A549 (cell line): Measurements from ENCODE around the gene CASTOR2.
"Not testable (repeated sequence)": the region's sequence is repeated elsewhere in the genome, so short reads cannot be mapped to it uniquely, and the experiment has no call there.

Experiments
- ELK1 ChIP-seq: fragments of 150-350 bp; IDR thresholded peaks from 2 replicates; pipeline ENCODE4 v1.6.1; 2014; ENCODE audit warnings: low read depth, mild to moderate bottlenecking, low read length
- MAFK ChIP-seq: fragments of 450-650 bp; IDR thresholded peaks from 2 replicates; pipeline ENCODE4 v1.6.1; 2014; ENCODE audit not compliant: partially characterized antibody
- MAX ChIP-seq: IDR thresholded peaks from 2 replicates; pipeline ENCODE4 v1.6.1; 2012
- MAZ ChIP-seq: fragments of 150-350 bp; IDR thresholded peaks from 2 replicates; pipeline ENCODE4 v1.6.1; 2014; ENCODE audit warnings: antibody characterized with exemption, low read depth, low read length, borderline replicate concordance
- MYC ChIP-seq: IDR thresholded peaks from 2 replicates; pipeline ENCODE4 v1.6.1; 2012; ENCODE audit warnings: mild to moderate bottlenecking, inconsistent platforms, low read length, improper control_type of control experiment, borderline replicate concordance
- RARB ChIP-seq: fragments of 250-450 bp; sonication (Bioruptor Pico); IDR thresholded peaks from 2 replicates; pipeline ENCODE4 v1.8.0; 2021; ENCODE audit warnings: mild to moderate bottlenecking, moderate library complexity
- SMC3 ChIP-seq: fragments of >200 bp; sonication (Bioruptor Twin); formaldehyde crosslinking; IDR thresholded peaks from 3 replicates; pipeline ENCODE4 v1.6.1; 2018; ENCODE audit warnings: inconsistent platforms
- ZNF302 ChIP-seq: fragments of 250-450 bp; sonication (Bioruptor Pico); IDR thresholded peaks from 2 replicates; pipeline ENCODE4 v1.9.0; 2021; ENCODE audit warnings: inconsistent platforms, mild to moderate bottlenecking, moderate library complexity
- TF ChIP-seq, protein P1 (sequence below): fragments of >200 bp; sonication (Bioruptor Twin); formaldehyde crosslinking; IDR thresholded peaks from 3 replicates; pipeline ENCODE4 v1.5.1; 2016
- TF ChIP-seq, protein P2 (sequence below): fragments of 450-650 bp; IDR thresholded peaks from 2 replicates; pipeline ENCODE4 v1.6.1; 2014; ENCODE audit warnings: antibody characterized with exemption

DNA sequence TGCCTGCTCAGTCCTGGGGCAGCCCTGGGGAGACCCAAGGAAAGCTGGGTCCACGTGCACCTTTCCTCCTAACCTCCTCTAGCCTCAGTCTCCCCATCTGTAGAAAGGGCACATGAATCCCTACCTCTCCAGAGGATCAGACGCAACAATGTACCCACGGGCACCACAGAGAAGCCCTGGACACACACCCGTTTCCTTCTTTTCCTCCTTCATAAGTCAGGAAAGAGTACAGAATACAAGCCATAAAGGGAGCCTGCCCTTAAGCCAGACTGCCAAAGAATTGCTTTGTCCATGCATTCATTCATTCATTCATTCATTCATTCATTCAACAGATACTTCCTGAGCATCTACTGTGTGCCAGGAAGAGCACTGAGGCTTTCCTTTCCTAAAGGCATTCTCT lies 20.6 kb upstream of the CASTOR2 start:
- not testable (repeated sequence) for TF ChIP-seq MAFK; ELK1; MAX; MAZ; MYC; ZNF302; SMC3; RARB (CRISPR knock-in tag)
- TF ChIP-seq, protein P1, sequence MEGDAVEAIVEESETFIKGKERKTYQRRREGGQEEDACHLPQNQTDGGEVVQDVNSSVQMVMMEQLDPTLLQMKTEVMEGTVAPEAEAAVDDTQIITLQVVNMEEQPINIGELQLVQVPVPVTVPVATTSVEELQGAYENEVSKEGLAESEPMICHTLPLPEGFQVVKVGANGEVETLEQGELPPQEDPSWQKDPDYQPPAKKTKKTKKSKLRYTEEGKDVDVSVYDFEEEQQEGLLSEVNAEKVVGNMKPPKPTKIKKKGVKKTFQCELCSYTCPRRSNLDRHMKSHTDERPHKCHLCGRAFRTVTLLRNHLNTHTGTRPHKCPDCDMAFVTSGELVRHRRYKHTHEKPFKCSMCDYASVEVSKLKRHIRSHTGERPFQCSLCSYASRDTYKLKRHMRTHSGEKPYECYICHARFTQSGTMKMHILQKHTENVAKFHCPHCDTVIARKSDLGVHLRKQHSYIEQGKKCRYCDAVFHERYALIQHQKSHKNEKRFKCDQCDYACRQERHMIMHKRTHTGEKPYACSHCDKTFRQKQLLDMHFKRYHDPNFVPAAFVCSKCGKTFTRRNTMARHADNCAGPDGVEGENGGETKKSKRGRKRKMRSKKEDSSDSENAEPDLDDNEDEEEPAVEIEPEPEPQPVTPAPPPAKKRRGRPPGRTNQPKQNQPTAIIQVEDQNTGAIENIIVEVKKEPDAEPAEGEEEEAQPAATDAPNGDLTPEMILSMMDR = not testable (repeated sequence)
- TF ChIP-seq, protein P2, sequence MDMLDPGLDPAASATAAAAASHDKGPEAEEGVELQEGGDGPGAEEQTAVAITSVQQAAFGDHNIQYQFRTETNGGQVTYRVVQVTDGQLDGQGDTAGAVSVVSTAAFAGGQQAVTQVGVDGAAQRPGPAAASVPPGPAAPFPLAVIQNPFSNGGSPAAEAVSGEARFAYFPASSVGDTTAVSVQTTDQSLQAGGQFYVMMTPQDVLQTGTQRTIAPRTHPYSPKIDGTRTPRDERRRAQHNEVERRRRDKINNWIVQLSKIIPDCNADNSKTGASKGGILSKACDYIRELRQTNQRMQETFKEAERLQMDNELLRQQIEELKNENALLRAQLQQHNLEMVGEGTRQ = not testable (repeated sequence)
